NCI-H2107 treated with DMSO at 0.1 percent for 48 hours (cell line): Measurements from ENCODE around the gene KIF18B.

Source experiments
- DNase-seq: peaks from one replicate; lab custom pipeline; 2025; ENCODE audit not compliant: unreplicated experiment; lab: John Stamatoyannopoulos, UW

The KIF18B gene

GRCh38 chr17:44940317-44940716 lies 7.3 kb downstream of the KIF18B start:
- no peak for DNase-seq

- no peak for DNase-seq
These were observed 12.5 kb downstream of the KIF18B start for GRCh38 chr17:44935116-44935515.

GRCh38 chr17:44934745-44935105 lies 12.8 kb downstream of the KIF18B start:
- DNase-seq = no peak

GRCh38 chr17:44933824-44934744 lies 13.5 kb downstream of the KIF18B start:
- no peak for DNase-seq

- DNase-seq = no peak
These were observed 14.8 kb downstream of the KIF18B start for GRCh38 chr17:44932787-44933097.

- DNase-seq = no peak
These were observed 15.3 kb downstream of the KIF18B start for GRCh38 chr17:44932096-44932786.

GRCh38 chr17:44931376-44931775 lies 16.2 kb downstream of the KIF18B start:
- no peak for DNase-seq

- DNase-seq = no peak
These were observed 16.9 kb downstream of the KIF18B start for GRCh38 chr17:44930667-44931066.

GRCh38 chr17:44928950-44929720 lies 18.4 kb downstream of the KIF18B start:
- no peak for DNase-seq

GRCh38 chr17:44928136-44928535 lies 19.4 kb downstream of the KIF18B start:
- DNase-seq = no peak

- DNase-seq = no peak
These were observed 19.9 kb downstream of the KIF18B start for GRCh38 chr17:44927696-44928095.

- DNase-seq = no peak
These were observed 20.6 kb downstream of the KIF18B start for GRCh38 chr17:44926821-44927525.

- DNase-seq = no peak
These were observed 21.6 kb downstream of the KIF18B start for GRCh38 chr17:44925731-44926697.

- peak; percentile 47 for DNase-seq
These were observed 23.4 kb downstream of the KIF18B start for GRCh38 chr17:44924107-44924544.

GRCh38 chr17:44922746-44923470 lies 24.7 kb downstream of the KIF18B start:
- DNase-seq = no peak

- DNase-seq = no peak
These were observed 25.4 kb downstream of the KIF18B start for GRCh38 chr17:44922136-44922535.

- no peak for DNase-seq
These were observed 26.3 kb downstream of the KIF18B start for GRCh38 chr17:44921122-44921882.

GRCh38 chr17:44920565-44920940 lies 27.0 kb downstream of the KIF18B start:
- DNase-seq = no peak
